Measurements from ENCODE around the gene UQCR11. TPM values are rescaled to one million over a fixed set of nuclear protein-coding genes. Genes with fewer than 3 reads are reported as not detected.

Gene UQCR11
- total RNA-seq, 4 donors from 2014 or later: 78.2 to 102 (median 92.4) TPM

- ATAC-seq: no peak
- no peaks in the 10 kb centered on the region for H3K9me3 ChIP-seq
- no peak overlapping the region for H3K27ac ChIP-seq
- H3K4me3 ChIP-seq: no peak overlapping the region
- WGBS, 2 donors (ENCODE audit: low coverage in 1 of 2): no CpG with 5 or more reads among the region's 17 CpGs
- TF ChIP-seq POLR2A (IDR thresholded peaks at IDR 0.05) (no peak), EP300 (IDR thresholded peaks at IDR 0.05) (no peak), POLR2AphosphoS5 (IDR thresholded peaks at IDR 0.05) (no peak), CTCF (IDR thresholded peaks at IDR 0.05) (no peak)
- no peaks in the 10 kb centered on the region for H3K4me1 ChIP-seq
- H3K27me3 ChIP-seq: no peaks in the 10 kb centered on the region
- peaks cover 0 to 75% of the 10 kb centered on the region in 2 donors for H3K36me3 ChIP-seq
Measured at GRCh38 chr19:1630811-1631210, 25.5 kb upstream of the UQCR11 start.

GRCh38 chr19:1630012-1630411 is 24.8 kb upstream of the UQCR11 start:
- Histone ChIP-seq H3K4me3 (no peak overlapping the region), H3K9me3 (no peaks in the 10 kb centered on the region), H3K27ac (no peak overlapping the region), H3K27me3 (no peaks in the 10 kb centered on the region), H3K36me3 (peaks cover 0 to 76% of the 10 kb centered on the region in 2 donors), H3K4me1 (no peaks in the 10 kb centered on the region)
- ATAC-seq: no peak
- whole genome bisulfite sequencing, 2 donors (ENCODE audit: low coverage in 1 of 2): 90 to 100% methylated on average over 1 to 2 of the region's 20 CpGs
- TF ChIP-seq POLR2A (IDR thresholded peaks at IDR 0.05): no peak
- no peak for TF ChIP-seq CTCF (IDR thresholded peaks at IDR 0.05)

GRCh38 chr19:1629256-1629808 is 24.1 kb upstream of the UQCR11 start:
- H3K4me3 ChIP-seq: no peak overlapping the region
- H3K4me1 ChIP-seq: no peaks in the 10 kb centered on the region
- H3K9me3 ChIP-seq: no peaks in the 10 kb centered on the region
- no peak overlapping the region for H3K27ac ChIP-seq
- TF ChIP-seq EP300 (IDR thresholded peaks at IDR 0.05) (no peak), POLR2AphosphoS5 (IDR thresholded peaks at IDR 0.05) (no peak), CTCF (IDR thresholded peaks at IDR 0.05) (no peak), POLR2A (IDR thresholded peaks at IDR 0.05) (no peak)
- 99% methylated on average over 7 of the region's 24 CpGs; no CpG with 5 or more reads in 1 of the 2 donors for WGBS, 2 donors (ENCODE audit: low coverage in 1 of 2)
- H3K36me3 ChIP-seq: peaks cover 0 to 76% of the 10 kb centered on the region in 2 donors
- no peaks in the 10 kb centered on the region for H3K27me3 ChIP-seq
- ATAC-seq: no peak

GRCh38 chr19:1627194-1627593 is 21.9 kb upstream of the UQCR11 start:
- H3K27me3 ChIP-seq: no peaks in the 10 kb centered on the region
- no peak for TF ChIP-seq CTCF (IDR thresholded peaks at IDR 0.05)
- no peak for TF ChIP-seq POLR2AphosphoS5 (IDR thresholded peaks at IDR 0.05)
- TF ChIP-seq EP300 (IDR thresholded peaks at IDR 0.05): no peak
- TF ChIP-seq POLR2A (IDR thresholded peaks at IDR 0.05): no peak
- WGBS, 2 donors (ENCODE audit: low coverage in 1 of 2): no CpG with 5 or more reads among the region's 17 CpGs
- H3K4me1 ChIP-seq: no peaks in the 10 kb centered on the region
- no peak overlapping the region for H3K4me3 ChIP-seq
- peaks cover 0 to 79% of the 10 kb centered on the region in 2 donors for H3K36me3 ChIP-seq
- H3K27ac ChIP-seq: no peak overlapping the region
- no peaks in the 10 kb centered on the region for H3K9me3 ChIP-seq
- no peak for ATAC-seq

- H3K36me3 ChIP-seq: peaks cover 0 to 79% of the 10 kb centered on the region in 2 donors
- H3K4me1 ChIP-seq: no peaks in the 10 kb centered on the region
- H3K9me3 ChIP-seq: no peaks in the 10 kb centered on the region
- ATAC-seq: no peak
- WGBS, 2 donors (ENCODE audit: low coverage in 1 of 2): 82% methylated on average over 5 of the region's 32 CpGs; no CpG with 5 or more reads in 1 of the 2 donors
- H3K27me3 ChIP-seq: no peaks in the 10 kb centered on the region
- no peak overlapping the region for H3K27ac ChIP-seq
- no peak overlapping the region for H3K4me3 ChIP-seq
- TF ChIP-seq EP300 (IDR thresholded peaks at IDR 0.05) (no peak), CTCF (IDR thresholded peaks at IDR 0.05) (no peak), POLR2AphosphoS5 (IDR thresholded peaks at IDR 0.05) (no peak), POLR2A (IDR thresholded peaks at IDR 0.05) (no peak)
Measured at GRCh38 chr19:1626417-1627010, 21.3 kb upstream of the UQCR11 start.

All from gastroesophageal sphincter (tissue), 4 donors.